K562 treated with DMSO at 1 percent for 48 hours (cell line): ENCODE measurements around the gene VIP. TPM values are rescaled to one million over a fixed set of nuclear protein-coding genes. Genes with fewer than 3 reads are reported as not detected.

Experiments
- total RNA-seq: library from RNA; unstranded; fragments of 300-600 nt; gene quantifications from 2 replicates; pipeline ENCODE4 v1.2.3, GENCODE V29; 2022; ENCODE audit warnings: low replicate concordance; ENCODE audit errors: extremely low read depth

Gene VIP
- total RNA-seq, result not detected in 2 replicates

DNA sequence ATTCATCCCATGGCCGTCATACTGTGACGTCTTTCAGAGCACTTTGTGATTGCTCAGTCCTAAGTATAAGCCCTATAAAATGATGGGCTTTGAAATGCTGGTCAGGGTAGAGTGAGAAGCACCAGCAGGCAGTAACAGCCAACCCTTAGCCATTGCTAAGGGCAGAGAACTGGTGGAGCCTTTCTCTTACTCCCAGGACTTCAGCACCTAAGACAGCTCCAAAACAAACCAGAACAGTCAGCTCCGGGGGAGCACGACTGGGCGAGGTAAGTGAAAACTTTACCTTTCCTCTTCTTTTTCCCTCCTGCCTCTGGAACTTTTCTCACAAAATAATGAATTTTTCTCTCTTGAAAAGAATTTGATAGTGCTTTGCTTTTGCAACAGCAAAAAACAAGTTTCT is at the start of gene VIP:
TSS of gene VIP (plus strand) at position 104 of the 400 bp plus-strand sequence. CDS start 1,381 bp downstream, outside the sequence.

Other genes starting within 250 kb of the VIP start
- not detected in 2 replicates for gene SYNE1, start 113.4 kb upstream of the VIP start, total RNA-seq
- not detected in 2 replicates for gene MYCT1, start 52.9 kb upstream of the VIP start, total RNA-seq
- gene FBXO5, start 232.2 kb downstream of the VIP start, total RNA-seq, result not detected in 2 replicates